22Rv1 (cell line): ENCODE measurements around the gene MYLK.

Experiments
- CTCF ChIP-seq: fragments of 450-650 bp; IDR thresholded peaks from 2 replicates; pipeline ENCODE4 v1.5.1; 2017; ENCODE audit warnings: mild to moderate bottlenecking
- ZFX ChIP-seq: fragments of 450-650 bp; IDR thresholded peaks from 2 replicates; pipeline ENCODE4 v1.6.1; 2017; ENCODE audit warnings: antibody characterized with exemption, borderline replicate concordance

- TF ChIP-seq CTCF (no peak), ZFX (no peak)
These were observed 116.4 kb downstream of the MYLK start for GRCh38 chr3:123767564-123768292.
